Fibroblast of lung (primary cell): Measurements from ENCODE around the gene RMND5A.

Source experiments
- CTCF ChIP-seq, 2 donors: IDR thresholded peaks in 1 of 2; conservative IDR thresholded peaks in 1 of 2; 1 replicate in 1 of 2; 2 replicates in 1 of 2; pipeline ENCODE4 v1.5.1; 2011 to 2012; ENCODE audit warnings: low read length in 2 of 2, control low read depth in 1 of 2, inconsistent platforms in 1 of 2, low read depth in 1 of 2, mild to moderate bottlenecking in 1 of 2
- EZH2 ChIP-seq: IDR thresholded peaks from 2 replicates; pipeline ENCODE4 v1.5.1; 2012; ENCODE audit warnings: low read length, control low read depth, mild to moderate bottlenecking; ENCODE audit errors: missing control alignments

- no peak for TF ChIP-seq CTCF (conservative IDR thresholded peaks at IDR 0.05 in 1 of 2, IDR thresholded peaks at IDR 0.05 in 1 of 2; ENCODE audit: low read depth in 1 of 2, low read length in 2 of 2)
- TF ChIP-seq EZH2 = no peak
Measured at GRCh38 chr2:86821842-86822241, 101.8 kb downstream of the RMND5A start.
